ENCODE data around the gene STK33.

STK33 gene

DNA sequence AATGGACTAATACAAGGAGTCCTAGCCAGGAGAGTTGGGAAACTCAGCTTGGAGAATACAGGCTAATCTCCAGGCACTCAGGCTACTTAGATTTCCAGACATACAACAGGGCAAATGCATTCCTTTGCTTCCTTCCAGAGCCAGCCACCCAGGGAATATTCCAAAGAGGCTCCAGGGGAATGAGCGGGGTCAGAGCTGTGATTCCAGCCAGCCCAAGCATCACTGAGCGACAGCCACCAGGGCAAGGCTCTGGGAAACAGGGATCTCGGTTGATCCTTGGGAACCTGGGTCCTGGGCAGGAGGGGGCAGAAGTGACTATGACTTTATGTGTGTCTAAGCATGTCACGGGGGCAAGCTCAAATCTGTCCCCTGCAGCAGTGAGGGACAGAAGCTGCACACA is 218.1 kb downstream of the STK33 start:
- no peak overlapping the region for H3K4me3 ChIP-seq (ENCODE audit: low read depth, low read length)
- no peak for DNase-seq (ENCODE audit: low read depth, low spot score)
- in situ Hi-C loops (cut with HindIII; ENCODE audit: low sequenced_read_pairs) = no loop called here
- TF ChIP-seq, protein P1, sequence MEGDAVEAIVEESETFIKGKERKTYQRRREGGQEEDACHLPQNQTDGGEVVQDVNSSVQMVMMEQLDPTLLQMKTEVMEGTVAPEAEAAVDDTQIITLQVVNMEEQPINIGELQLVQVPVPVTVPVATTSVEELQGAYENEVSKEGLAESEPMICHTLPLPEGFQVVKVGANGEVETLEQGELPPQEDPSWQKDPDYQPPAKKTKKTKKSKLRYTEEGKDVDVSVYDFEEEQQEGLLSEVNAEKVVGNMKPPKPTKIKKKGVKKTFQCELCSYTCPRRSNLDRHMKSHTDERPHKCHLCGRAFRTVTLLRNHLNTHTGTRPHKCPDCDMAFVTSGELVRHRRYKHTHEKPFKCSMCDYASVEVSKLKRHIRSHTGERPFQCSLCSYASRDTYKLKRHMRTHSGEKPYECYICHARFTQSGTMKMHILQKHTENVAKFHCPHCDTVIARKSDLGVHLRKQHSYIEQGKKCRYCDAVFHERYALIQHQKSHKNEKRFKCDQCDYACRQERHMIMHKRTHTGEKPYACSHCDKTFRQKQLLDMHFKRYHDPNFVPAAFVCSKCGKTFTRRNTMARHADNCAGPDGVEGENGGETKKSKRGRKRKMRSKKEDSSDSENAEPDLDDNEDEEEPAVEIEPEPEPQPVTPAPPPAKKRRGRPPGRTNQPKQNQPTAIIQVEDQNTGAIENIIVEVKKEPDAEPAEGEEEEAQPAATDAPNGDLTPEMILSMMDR (IDR thresholded peaks at IDR 0.05; ENCODE audit: low read depth, low read length) = no peak

DNA sequence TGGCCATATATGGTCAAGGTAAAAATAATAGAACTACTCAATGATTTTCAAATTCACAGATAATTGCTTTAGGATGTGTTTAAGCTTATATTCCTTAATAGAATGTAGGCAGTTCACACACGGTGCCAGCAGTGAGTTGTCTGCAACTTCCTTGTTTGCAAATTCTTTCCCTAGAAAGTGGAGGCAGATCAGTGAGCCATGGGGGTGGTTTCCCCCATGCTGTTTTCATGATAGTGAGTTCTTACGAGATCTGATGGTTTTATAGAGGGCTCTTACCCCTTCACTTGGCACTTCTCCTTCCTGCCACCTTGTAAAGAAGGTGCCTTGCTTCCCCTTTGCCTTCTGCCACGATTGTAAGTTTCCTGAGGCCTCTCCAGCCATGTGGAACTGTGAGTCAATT is 218.6 kb downstream of the STK33 start:
- TF ChIP-seq, protein P1 (IDR thresholded peaks at IDR 0.05; ENCODE audit: low read depth, low read length) = no peak
- no peak for DNase-seq (ENCODE audit: low read depth, low spot score)
- in situ Hi-C loops (cut with HindIII; ENCODE audit: low sequenced_read_pairs) = no loop called here
- no peak overlapping the region for H3K4me3 ChIP-seq (ENCODE audit: low read depth, low read length)

DNA sequence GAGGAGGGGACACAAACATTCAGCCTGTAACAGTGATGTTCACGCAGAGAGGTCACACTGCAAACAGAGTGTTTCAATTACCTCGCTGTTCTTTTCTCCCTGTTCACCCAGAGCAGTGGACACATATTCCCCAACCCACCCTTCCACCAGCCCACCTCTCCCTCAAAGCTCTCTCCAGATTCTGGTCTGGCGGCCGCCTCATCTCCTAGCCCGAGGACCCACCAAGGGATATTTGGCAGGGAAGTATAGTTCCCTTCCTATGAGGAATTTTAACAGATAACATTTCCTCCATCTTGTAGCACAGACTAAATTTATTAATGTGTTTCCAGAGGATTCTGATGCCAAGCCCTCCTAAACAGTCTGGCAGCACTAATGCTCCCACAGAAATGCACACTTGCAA is 219.3 kb downstream of the STK33 start:
- no peak overlapping the region for H3K4me3 ChIP-seq (ENCODE audit: low read depth, low read length)
- TF ChIP-seq, protein P1 (IDR thresholded peaks at IDR 0.05; ENCODE audit: low read depth, low read length) = no peak
- in situ Hi-C loops (cut with HindIII; ENCODE audit: low sequenced_read_pairs) = no loop called here
- no peak for DNase-seq (ENCODE audit: low read depth, low spot score)

DNA sequence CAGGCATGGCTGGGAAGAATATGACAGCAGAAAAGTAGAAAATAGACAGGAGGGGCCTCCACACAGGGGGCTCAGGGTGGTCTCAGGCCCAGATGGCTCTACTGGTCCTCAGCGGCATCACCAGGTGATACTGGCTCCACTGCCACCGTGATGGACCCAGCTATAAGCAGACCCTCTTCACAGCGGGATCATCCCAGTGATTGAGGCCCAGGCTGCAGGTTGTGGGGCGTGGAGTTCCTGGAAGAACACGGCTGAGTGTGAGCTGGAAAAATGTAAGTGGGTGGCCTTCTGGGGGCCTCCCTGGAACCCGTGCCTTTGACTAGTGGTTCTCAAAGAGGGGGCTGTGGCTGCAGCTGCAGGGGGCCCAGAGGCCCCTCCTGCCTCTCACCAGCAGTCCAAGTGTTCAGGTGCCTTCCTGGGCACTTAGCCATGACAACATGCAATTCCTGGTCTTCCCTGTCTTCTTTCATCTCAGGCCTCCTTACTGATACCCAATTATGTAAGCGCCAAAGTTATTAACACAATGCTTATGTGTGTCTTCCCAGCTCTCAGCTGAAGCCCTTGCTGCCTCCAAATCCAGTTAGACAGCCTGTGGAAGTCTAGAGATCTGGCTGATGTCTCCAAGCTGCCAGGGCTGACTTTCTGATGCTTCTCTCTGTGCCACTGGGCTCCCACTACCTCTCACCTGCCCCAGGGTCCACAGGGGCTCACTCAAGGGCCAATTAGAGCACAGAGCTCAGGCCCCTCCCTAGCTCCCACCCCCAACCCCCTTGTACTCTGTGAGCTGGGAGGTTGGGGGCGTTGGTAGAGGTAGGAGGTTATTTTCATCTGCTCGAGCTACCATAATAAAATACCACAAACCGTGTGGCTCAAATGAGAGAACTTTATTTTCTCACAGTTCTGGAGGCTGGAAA is 220.3 kb downstream of the STK33 start:
- TF ChIP-seq, protein P1 (IDR thresholded peaks at IDR 0.05; ENCODE audit: low read depth, low read length) = no peak
- in situ Hi-C loops (cut with HindIII; ENCODE audit: low sequenced_read_pairs) = no loop called here
- no peak for DNase-seq (ENCODE audit: low read depth, low spot score)
- H3K4me3 ChIP-seq (ENCODE audit: low read depth, low read length) = no peak overlapping the region

DNA sequence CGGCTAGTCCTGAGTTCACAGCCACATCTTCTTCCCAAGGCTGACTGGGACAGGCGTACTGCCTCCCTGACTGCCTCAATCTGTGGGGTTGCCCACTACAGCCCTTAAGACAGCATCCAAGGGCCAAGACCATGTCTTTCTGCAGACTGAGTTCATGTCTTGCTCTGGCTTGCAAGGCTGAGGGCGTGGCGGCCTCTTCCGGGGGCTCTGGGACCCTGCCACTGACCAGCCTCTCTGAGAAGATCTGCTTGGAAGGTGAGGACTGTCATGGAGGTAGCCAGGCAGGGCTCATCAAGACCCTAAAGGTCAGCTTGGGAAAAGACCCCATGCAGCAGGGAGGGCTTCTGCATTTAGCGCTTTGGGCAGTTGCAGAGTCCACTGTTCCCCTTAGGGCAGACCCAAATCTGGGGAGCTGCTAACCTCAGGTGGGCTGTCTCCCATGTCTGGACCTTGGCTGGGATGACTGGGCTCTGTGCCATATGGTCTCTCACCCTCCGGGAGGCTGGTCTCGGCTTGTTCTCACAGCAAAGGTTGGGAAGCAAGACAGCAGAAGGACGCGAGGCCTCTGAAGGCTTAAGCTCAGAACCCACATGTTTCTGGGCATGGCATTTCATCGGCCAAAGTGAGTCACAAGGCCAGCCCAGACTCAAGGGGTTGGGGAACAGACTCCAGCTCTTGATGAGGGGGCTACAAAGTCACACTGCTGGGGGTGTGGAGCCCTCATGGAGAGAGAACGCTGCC is 221.2 kb downstream of the STK33 start:
- DNase-seq (ENCODE audit: low read depth, low spot score) = no peak
- TF ChIP-seq, protein P1 (IDR thresholded peaks at IDR 0.05; ENCODE audit: low read depth, low read length) = no peak
- in situ Hi-C loops (cut with HindIII; ENCODE audit: low sequenced_read_pairs) = no loop called here
- no peak overlapping the region for H3K4me3 ChIP-seq (ENCODE audit: low read depth, low read length)

DNA sequence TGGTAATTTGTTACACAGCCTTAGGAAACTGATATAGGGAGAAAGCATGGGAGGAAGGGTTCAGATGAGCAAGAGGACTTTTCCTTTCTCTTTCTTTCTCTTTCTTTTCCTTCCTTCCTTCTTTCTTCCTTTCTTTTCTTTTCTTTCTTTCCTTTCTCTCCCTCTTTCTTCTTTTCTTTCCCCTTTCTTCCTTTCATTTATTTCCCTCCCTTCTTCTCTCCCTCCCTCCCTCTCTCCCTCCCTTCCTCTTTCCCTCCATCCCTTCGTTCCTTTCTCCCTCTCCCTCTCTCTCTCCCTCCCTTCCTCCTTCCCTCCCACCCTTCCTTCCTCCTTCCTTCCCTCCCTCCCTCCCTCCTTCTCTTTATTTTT is 222.5 kb downstream of the STK33 start:
- in situ Hi-C loops (cut with HindIII; ENCODE audit: low sequenced_read_pairs) = no loop called here
- TF ChIP-seq, protein P1 (IDR thresholded peaks at IDR 0.05; ENCODE audit: low read depth, low read length) = no peak
- no peak for DNase-seq (ENCODE audit: low read depth, low spot score)
- H3K4me3 ChIP-seq (ENCODE audit: low read depth, low read length) = no peak overlapping the region

Measured in astrocyte of the spinal cord (primary cell).